Activated gamma-delta T cell (primary cell): ENCODE data around the gene DLG2.

Experiments
- DNase-seq: peaks from one replicate; lab custom pipeline; 2025; lab: John Stamatoyannopoulos, UW

Gene DLG2

GRCh38 chr11:84780689-84781293 is 846.4 kb downstream of the DLG2 start:
- no peak for DNase-seq

GRCh38 chr11:84775503-84775902 is 851.6 kb downstream of the DLG2 start:
- DNase-seq, result no peak

- DNase-seq, result no peak
These were observed 863.2 kb downstream of the DLG2 start for GRCh38 chr11:84763931-84764330.

- no peak for DNase-seq
These were observed 869.4 kb downstream of the DLG2 start for GRCh38 chr11:84757711-84758110.

- no peak for DNase-seq
These were observed 875.8 kb downstream of the DLG2 start for GRCh38 chr11:84751371-84751770.

- DNase-seq, result no peak
These were observed 879.3 kb downstream of the DLG2 start for GRCh38 chr11:84747871-84748270.

- no peak for DNase-seq
These were observed 887.1 kb downstream of the DLG2 start for GRCh38 chr11:84740050-84740449.

GRCh38 chr11:84724256-84724655 is 902.9 kb downstream of the DLG2 start:
- no peak for DNase-seq

GRCh38 chr11:84722583-84723108 is 904.5 kb downstream of the DLG2 start:
- DNase-seq, result no peak

- no peak for DNase-seq
These were observed 905.6 kb downstream of the DLG2 start for GRCh38 chr11:84721561-84721961.

- DNase-seq, result no peak
These were observed 906.3 kb downstream of the DLG2 start for GRCh38 chr11:84720706-84721402.

GRCh38 chr11:84719935-84720577 is 907.1 kb downstream of the DLG2 start:
- DNase-seq, result no peak

GRCh38 chr11:84714316-84714780 is 912.8 kb downstream of the DLG2 start:
- DNase-seq, result no peak

GRCh38 chr11:84691830-84692229 is 935.3 kb downstream of the DLG2 start:
- no peak for DNase-seq

GRCh38 chr11:84687433-84687832 is 939.7 kb downstream of the DLG2 start:
- DNase-seq, result no peak

GRCh38 chr11:84686716-84687115 is 940.4 kb downstream of the DLG2 start:
- DNase-seq, result no peak

GRCh38 chr11:84685976-84686375 is 941.2 kb downstream of the DLG2 start:
- no peak for DNase-seq

- DNase-seq, result no peak
These were observed 942.0 kb downstream of the DLG2 start for GRCh38 chr11:84685149-84685548.

GRCh38 chr11:84681456-84681855 is 945.7 kb downstream of the DLG2 start:
- no peak for DNase-seq

- DNase-seq, result no peak
These were observed 951.6 kb downstream of the DLG2 start for GRCh38 chr11:84675396-84676025.

GRCh38 chr11:84673753-84674152 is 953.4 kb downstream of the DLG2 start:
- no peak for DNase-seq

- no peak for DNase-seq
These were observed 955.7 kb downstream of the DLG2 start for GRCh38 chr11:84671325-84671999.
